ENCODE measurements around the gene TSPAN7. TPM values are rescaled to one million over a fixed set of nuclear protein-coding genes. Genes with fewer than 3 reads are reported as not detected.

TSPAN7 gene
- total and polyA plus RNA-seq, 2 donors (not counting 3 experiments of a cell fraction or from before 2014, with no cell fraction given) = 3.2 to 5.2 TPM

GRCh38 chrX:38596939-38597338 lies 35.6 kb downstream of the TSPAN7 start:
- intact Hi-C loops (cut with micrococcal nuclease) (no loop called here), dilution Hi-C loops (cut with MboI; ENCODE audit: extremely low pct_ligation_motif_present, low sequenced_read_pairs) (no loop called here)
- no peak overlapping the region for H3K4me3 ChIP-seq (replicated peaks in 1 of 3; ENCODE audit: insufficient read depth in 1 of 3, low read depth in 1 of 3, low read length in 3 of 3)
- no peak overlapping the region for H3K9ac ChIP-seq (replicated peaks; ENCODE audit: extremely low read depth, insufficient read depth, low read length)
- no peak for DNase-seq (ENCODE audit: low read depth, low spot score)
- H4K20me1 ChIP-seq (replicated peaks; ENCODE audit: control insufficient read depth, extremely low read depth, insufficient read depth, low read length) = no peaks in the 10 kb centered on the region
- H3K4me2 ChIP-seq (ENCODE audit: insufficient read depth, low read length) = no peak overlapping the region
- H3K36me3 ChIP-seq (ENCODE audit: control insufficient read depth in 2 of 2, extremely low read depth in 1 of 2, insufficient read depth in 2 of 2, low read length in 2 of 2) = no peaks in the 10 kb centered on the region
- H3K9me3 ChIP-seq (replicated peaks; ENCODE audit: control insufficient read depth, insufficient read depth, low read length) = no peaks in the 10 kb centered on the region
- H3K27ac ChIP-seq (ENCODE audit: insufficient read depth, low read depth, low read length) = no peak overlapping the region
- FAIRE-seq = no peak
- POLR2A ChIA-PET = no interaction called here
- H2AFZ ChIP-seq (ENCODE audit: low read depth, low read length) = no peak overlapping the region
- CTCF ChIA-PET = no interaction called here
- H3K9me1 ChIP-seq (replicated peaks; ENCODE audit: control insufficient read depth, extremely low read depth, insufficient read depth, low read length) = no peaks in the 10 kb centered on the region
- BruUV-seq (replicated peaks) = no TSS peak
- no peaks in the 10 kb centered on the region for H3K79me2 ChIP-seq (ENCODE audit: control insufficient read depth, insufficient read depth, low read length)
- TF ChIP-seq MAX (IDR thresholded peaks at IDR 0.05; ENCODE audit: insufficient read depth, insufficient read length) (no peak), POLR2A (IDR thresholded peaks at IDR 0.05; ENCODE audit: low read depth, low read length) (no peak), JUN (IDR thresholded peaks at IDR 0.05; ENCODE audit: borderline replicate concordance, insufficient read depth, insufficient read length, low read depth) (no peak)
- no peaks in the 10 kb centered on the region for H3K27me3 ChIP-seq (ENCODE audit: control insufficient read depth in 2 of 2, insufficient read depth in 2 of 2, low read length in 2 of 2)
- no peaks in the 10 kb centered on the region for H3K4me1 ChIP-seq (ENCODE audit: control insufficient read depth, extremely low read depth, insufficient read depth, low read length)

- BruUV-seq (replicated peaks) = no TSS peak
- no peak overlapping the region for H3K4me2 ChIP-seq (ENCODE audit: insufficient read depth, low read length)
- FAIRE-seq (no peak), DNase-seq (ENCODE audit: low read depth, low spot score) (no peak)
- H3K27me3 ChIP-seq (ENCODE audit: control insufficient read depth in 2 of 2, insufficient read depth in 2 of 2, low read length in 2 of 2) = no peaks in the 10 kb centered on the region
- H3K79me2 ChIP-seq (ENCODE audit: control insufficient read depth, insufficient read depth, low read length) = no peaks in the 10 kb centered on the region
- dilution Hi-C loops (cut with MboI; ENCODE audit: extremely low pct_ligation_motif_present, low sequenced_read_pairs) = no loop called here
- no peaks in the 10 kb centered on the region for H3K4me1 ChIP-seq (ENCODE audit: control insufficient read depth, extremely low read depth, insufficient read depth, low read length)
- POLR2A ChIA-PET = no interaction called here
- no peaks in the 10 kb centered on the region for H3K36me3 ChIP-seq (ENCODE audit: control insufficient read depth in 2 of 2, extremely low read depth in 1 of 2, insufficient read depth in 2 of 2, low read length in 2 of 2)
- no peak overlapping the region for H2AFZ ChIP-seq (ENCODE audit: low read depth, low read length)
- no peak overlapping the region for H3K27ac ChIP-seq (ENCODE audit: insufficient read depth, low read depth, low read length)
- no peaks in the 10 kb centered on the region for H3K9me3 ChIP-seq (replicated peaks; ENCODE audit: control insufficient read depth, insufficient read depth, low read length)
- no peaks in the 10 kb centered on the region for H4K20me1 ChIP-seq (replicated peaks; ENCODE audit: control insufficient read depth, extremely low read depth, insufficient read depth, low read length)
- intact Hi-C loops (cut with micrococcal nuclease) = no loop called here
- CTCF ChIA-PET = no interaction called here
- H3K9me1 ChIP-seq (replicated peaks; ENCODE audit: control insufficient read depth, extremely low read depth, insufficient read depth, low read length) = no peaks in the 10 kb centered on the region
- TF ChIP-seq JUN (IDR thresholded peaks at IDR 0.05; ENCODE audit: borderline replicate concordance, insufficient read depth, insufficient read length, low read depth) = no peak
- no peak for TF ChIP-seq FOS (IDR thresholded peaks at IDR 0.05; ENCODE audit: borderline replicate concordance, insufficient read depth, low read length)
- H3K4me3 ChIP-seq (replicated peaks in 1 of 3; ENCODE audit: insufficient read depth in 1 of 3, low read depth in 1 of 3, low read length in 3 of 3) = no peak overlapping the region
- no peak overlapping the region for H3K9ac ChIP-seq (replicated peaks; ENCODE audit: extremely low read depth, insufficient read depth, low read length)
These were observed 38.7 kb downstream of the TSPAN7 start for GRCh38 chrX:38599796-38600755.
